Stimulated activated naive CD8-positive, alpha-beta T cell treated with anti-CD3 and anti-CD28 coated beads, Interleukin-15, Interleukin-2, amounts not matched to agents 100 ng/mL and 50 ng/mL, for 24 hours (primary cell): ENCODE measurements around the gene MTFP1.

Source experiments
- H3K27ac Mint-ChIP-seq: one replicate; pipeline ENCODE4 v1.8.0; 2021; ENCODE audit warnings: mild to moderate bottlenecking, mixed read lengths
- H3K27me3 Mint-ChIP-seq: one replicate; pipeline ENCODE4 v1.8.0; 2021; ENCODE audit warnings: mixed read lengths
- H3K36me3 Mint-ChIP-seq: one replicate; pipeline ENCODE4 v1.8.0; 2021; ENCODE audit warnings: low read depth, mixed read lengths
- H3K4me1 Mint-ChIP-seq: one replicate; pipeline ENCODE4 v1.8.0; 2021; ENCODE audit warnings: low read depth, mixed read lengths
- H3K4me3 Mint-ChIP-seq: one replicate; pipeline ENCODE4 v1.8.0; 2021; ENCODE audit warnings: mild to moderate bottlenecking, mixed read lengths
- H3K9me3 Mint-ChIP-seq: one replicate; pipeline ENCODE4 v1.8.0; 2021; ENCODE audit warnings: mixed read lengths

The MTFP1 gene

DNA sequence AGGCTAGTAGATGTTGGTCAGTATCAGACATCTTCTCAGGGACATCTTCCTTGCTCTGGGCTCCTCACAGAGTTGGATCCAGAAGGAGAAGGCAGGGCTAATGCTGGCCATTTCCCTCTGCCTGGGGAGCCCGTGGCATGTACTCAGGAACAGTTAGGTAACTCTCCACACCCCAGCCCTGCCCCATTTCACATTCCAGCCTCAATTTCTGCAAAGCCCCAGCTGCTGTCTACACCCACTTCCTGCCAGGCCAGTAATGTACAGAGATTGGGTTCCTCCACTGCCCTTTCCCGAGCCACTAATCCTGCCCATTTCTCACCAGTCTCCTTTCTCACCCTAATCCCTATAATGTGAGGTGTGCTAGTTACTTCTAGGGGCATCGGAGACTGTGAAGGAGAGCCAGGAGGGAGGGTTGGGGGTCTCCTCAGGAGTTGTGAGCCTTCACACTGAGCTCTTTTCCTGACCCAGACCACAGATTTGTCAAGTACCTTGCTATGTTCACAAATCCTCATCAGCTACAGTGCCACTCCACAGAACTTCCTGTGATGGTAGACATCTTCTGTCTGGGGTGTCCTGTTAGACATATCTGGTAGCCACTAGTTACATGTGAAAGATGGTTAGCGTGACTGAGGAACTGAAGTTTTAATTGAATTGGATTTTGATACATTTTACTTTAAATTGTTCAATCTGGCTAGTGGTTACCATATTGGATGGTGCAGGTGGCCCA, 47.6 kb downstream of the MTFP1 start:
- Mint-ChIP-seq H3K27me3 (peaks cover 10% of the 10 kb centered on the region), H3K4me1 (no peaks in the 10 kb centered on the region)

DNA sequence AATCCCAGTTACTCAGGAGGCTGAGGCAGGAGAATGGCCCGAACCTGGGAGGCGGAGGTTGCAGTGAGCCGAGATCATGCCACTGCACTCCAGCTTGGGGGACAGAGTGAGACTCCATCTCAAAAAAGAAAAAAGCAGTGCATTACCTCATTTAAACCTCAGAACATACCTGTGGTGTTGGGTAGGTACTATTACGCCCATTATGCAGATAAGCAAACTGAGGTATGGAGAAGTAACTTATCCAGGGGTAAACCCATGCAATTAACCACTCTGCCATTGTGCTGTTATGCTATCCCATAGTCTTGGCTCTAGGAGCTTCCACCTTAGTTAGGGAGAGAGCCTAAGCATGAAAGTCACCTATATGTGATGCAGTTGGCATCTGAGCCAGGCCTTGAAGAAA, 48.6 kb downstream of the MTFP1 start:
- Mint-ChIP-seq H3K36me3 (no peaks in the 10 kb centered on the region), H3K4me3 (no peak overlapping the region)

More for the DNA sequence above, 47.6 kb downstream of the MTFP1 start:
- Mint-ChIP-seq H3K9me3 (no peaks in the 10 kb centered on the region), H3K27ac (no peak overlapping the region), H3K4me3 (no peak overlapping the region), H3K36me3 (no peaks in the 10 kb centered on the region)

DNA sequence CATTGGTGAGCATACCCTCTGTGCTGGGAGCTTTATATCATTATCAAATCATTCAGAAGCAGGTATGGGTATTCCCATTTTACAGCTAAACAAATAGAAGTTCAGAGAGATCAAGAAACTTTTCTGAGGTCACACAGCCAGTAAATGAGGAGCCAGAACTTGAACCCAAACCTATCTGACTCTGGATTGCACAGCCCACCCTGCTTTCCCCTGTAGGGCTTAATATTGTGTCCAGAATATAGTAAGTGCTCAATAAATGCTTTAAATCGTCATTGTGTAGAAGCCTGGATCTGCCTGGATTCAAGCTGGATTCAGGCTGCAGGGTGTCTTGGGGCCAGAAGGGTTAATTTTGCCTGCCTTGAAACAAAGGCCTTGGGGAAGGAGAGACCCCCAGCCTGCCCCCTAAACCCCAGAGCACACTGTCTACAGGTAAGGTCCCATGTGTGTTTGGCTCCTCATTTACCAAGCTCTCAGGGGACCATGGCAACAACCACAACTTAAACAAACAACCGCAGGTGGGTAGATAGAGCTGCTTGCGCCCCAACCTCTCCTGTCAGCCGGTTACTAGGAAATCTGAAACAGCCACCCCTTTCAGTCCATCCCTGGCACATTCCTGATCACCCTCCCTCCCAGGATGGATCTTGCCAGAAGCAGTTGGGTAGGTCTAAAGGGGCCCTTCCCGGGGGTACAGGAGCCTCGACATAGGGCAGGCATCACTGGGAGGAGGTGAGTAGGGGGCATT, 49.3 kb downstream of the MTFP1 start:
- H3K9me3 Mint-ChIP-seq = no peaks in the 10 kb centered on the region
- peaks cover 7% of the 10 kb centered on the region for H3K27me3 Mint-ChIP-seq
- H3K36me3 Mint-ChIP-seq = no peaks in the 10 kb centered on the region
- no peak overlapping the region for H3K27ac Mint-ChIP-seq
- H3K4me1 Mint-ChIP-seq = no peaks in the 10 kb centered on the region
- H3K4me3 Mint-ChIP-seq = no peak overlapping the region

More for the DNA sequence above, 48.6 kb downstream of the MTFP1 start:
- H3K27ac Mint-ChIP-seq = no peak overlapping the region
- H3K4me1 Mint-ChIP-seq = no peaks in the 10 kb centered on the region
- H3K9me3 Mint-ChIP-seq = no peaks in the 10 kb centered on the region
- peaks cover 7% of the 10 kb centered on the region for H3K27me3 Mint-ChIP-seq
